Smooth muscle cell of the umbilical artery (primary cell): Measurements from ENCODE around the gene POTEM. TPM values are rescaled to one million over a fixed set of nuclear protein-coding genes. Genes with fewer than 3 reads are reported as not detected.

Experiments used
- total RNA-seq: library from RNA; depleted of rRNA; stranded (reverse); fragments of >200 nt; gene quantifications from 2 replicates; pipeline ENCODE4 v1.2.3, GENCODE V29; 2014

POTEM gene
- not detected in 2 replicates for total RNA-seq

GRCh38 chr14:18967134-18967533 lies at the start of gene POTEM:
Gene POTEM, plus strand, starts transcription at chr14:18967434. Its CDS starts 52 bp downstream, at chr14:18967486.

